ENCODE data around the gene SLC26A8.
"Not testable (repeated sequence)": the region's sequence is repeated elsewhere in the genome, so short reads cannot be mapped to it uniquely, and the experiment has no call there.

Gene SLC26A8

DNA sequence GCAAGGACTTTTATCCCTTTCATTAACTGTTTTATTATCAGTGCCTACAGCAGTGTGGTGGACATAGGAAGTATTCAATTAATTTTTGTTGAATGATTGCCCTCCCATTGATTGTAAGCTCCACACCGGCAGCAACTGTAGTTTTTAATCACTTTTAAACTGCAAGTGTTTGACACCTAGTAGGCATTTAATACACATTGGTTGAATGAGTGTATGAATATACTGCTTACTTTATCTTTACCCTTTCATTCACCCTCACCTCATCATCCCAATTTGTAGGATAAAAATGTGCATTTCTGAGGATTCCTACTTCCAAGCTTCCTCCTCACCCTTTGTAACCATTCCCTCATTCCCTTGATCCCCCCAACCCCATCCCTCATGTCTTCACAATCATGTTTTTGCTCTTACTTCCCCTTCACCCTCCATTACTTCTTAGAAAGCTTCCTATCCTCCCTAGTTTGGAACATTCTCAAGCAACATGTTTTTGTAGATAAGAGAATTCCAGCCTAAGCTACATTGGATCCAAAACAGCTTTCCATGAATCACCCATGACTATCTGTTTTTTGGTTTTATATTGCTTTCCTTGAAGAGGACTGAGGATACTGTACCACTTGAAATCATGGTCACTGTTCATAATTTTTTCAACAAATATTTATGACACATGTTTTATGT is 955 bp upstream of the SLC26A8 start:
- H3K36me3 ChIP-seq (ENCODE audit: control insufficient read depth in 5 of 5, insufficient read depth in 5 of 5, low read length in 5 of 5) = no peaks in the 10 kb centered on the region
- H3K9ac ChIP-seq (ENCODE audit: low read length in 5 of 5) = no peak overlapping the region
- H3K9me3 ChIP-seq (ENCODE audit: control insufficient read depth in 5 of 5, low read length in 5 of 5) = no peaks in the 10 kb centered on the region
- no peak overlapping the region for H3K27ac ChIP-seq (ENCODE audit: low read depth, low read length)
- peaks cover 6 to 26% (median 12%) of the 10 kb centered on the region in 5 donors for H3K4me1 ChIP-seq (ENCODE audit: control insufficient read depth in 5 of 5, insufficient read depth in 5 of 5, low read length in 5 of 5)
- H3K4me3 ChIP-seq (ENCODE audit: low read depth in 1 of 5, low read length in 5 of 5) = no peak overlapping the region
- peaks cover 0 to 17% (median 13%) of the 10 kb centered on the region in 5 donors for H3K27me3 ChIP-seq (ENCODE audit: control insufficient read depth in 5 of 5, insufficient read depth in 4 of 5, low read length in 5 of 5)

DNA sequence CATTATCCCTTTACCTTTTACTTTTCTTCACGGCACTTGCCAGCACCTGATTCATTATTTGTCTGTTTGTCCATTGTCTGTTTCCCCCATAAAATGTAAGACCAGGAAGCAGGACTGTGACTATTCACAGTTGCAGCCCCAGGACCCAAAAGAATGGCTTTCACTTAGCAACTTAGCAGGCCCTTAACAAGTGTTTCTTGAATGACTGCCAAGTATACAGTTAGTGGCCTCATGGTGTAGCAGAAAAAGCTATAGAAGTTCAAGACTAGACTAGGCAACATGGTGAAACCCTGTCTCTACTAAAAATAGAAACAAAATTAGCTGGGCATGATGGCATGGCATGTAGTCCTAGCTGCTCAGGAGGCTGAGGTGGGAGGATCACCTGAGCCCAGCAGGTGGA is 4.3 kb downstream of the SLC26A8 start:
- H3K36me3 ChIP-seq (ENCODE audit: control insufficient read depth in 5 of 5, insufficient read depth in 5 of 5, low read length in 5 of 5) = no peaks in the 10 kb centered on the region
- no peak overlapping the region for H3K4me3 ChIP-seq (ENCODE audit: low read depth in 1 of 5, low read length in 5 of 5)
- H3K9ac ChIP-seq (ENCODE audit: low read length in 5 of 5) = no peak overlapping the region
- no peak overlapping the region for H3K27ac ChIP-seq (ENCODE audit: low read depth, low read length)
- peaks cover 0 to 15% (median 13%) of the 10 kb centered on the region in 5 donors for H3K27me3 ChIP-seq (ENCODE audit: control insufficient read depth in 5 of 5, insufficient read depth in 4 of 5, low read length in 5 of 5)
- H3K4me1 ChIP-seq (ENCODE audit: control insufficient read depth in 5 of 5, insufficient read depth in 5 of 5, low read length in 5 of 5) = peaks cover 0 to 12% (median 6%) of the 10 kb centered on the region in 5 donors
- H3K9me3 ChIP-seq (ENCODE audit: control insufficient read depth in 5 of 5, low read length in 5 of 5) = no peaks in the 10 kb centered on the region

DNA sequence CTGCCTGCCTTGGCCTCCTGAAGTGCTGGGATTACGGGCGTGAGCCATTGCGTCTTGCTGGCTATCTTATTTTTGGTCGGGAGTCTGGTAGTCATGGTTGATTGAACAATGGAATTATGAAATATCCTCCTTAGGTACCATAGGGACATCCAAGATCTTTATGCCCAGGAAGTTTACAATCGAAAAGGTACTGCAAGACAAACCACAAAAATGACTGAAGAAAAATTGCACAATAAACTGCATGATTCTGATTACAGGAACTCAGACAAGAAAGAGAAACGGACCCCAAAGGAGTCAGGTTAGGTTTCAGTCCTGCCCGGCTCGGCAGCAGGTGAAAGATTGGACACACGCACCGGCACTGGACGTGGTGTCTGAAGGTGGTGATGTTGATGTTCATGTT is 5.3 kb downstream of the SLC26A8 start:
- no peaks in the 10 kb centered on the region for H3K9me3 ChIP-seq (ENCODE audit: control insufficient read depth in 5 of 5, low read length in 5 of 5)
- no peaks in the 10 kb centered on the region for H3K36me3 ChIP-seq (ENCODE audit: control insufficient read depth in 5 of 5, insufficient read depth in 5 of 5, low read length in 5 of 5)
- no peak overlapping the region for H3K9ac ChIP-seq (ENCODE audit: low read length in 5 of 5)
- peaks cover 0 to 9% (median 5%) of the 10 kb centered on the region in 5 donors for H3K4me1 ChIP-seq (ENCODE audit: control insufficient read depth in 5 of 5, insufficient read depth in 5 of 5, low read length in 5 of 5)
- peaks cover 0 to 7% (median 6%) of the 10 kb centered on the region in 5 donors for H3K27me3 ChIP-seq (ENCODE audit: control insufficient read depth in 5 of 5, insufficient read depth in 4 of 5, low read length in 5 of 5)
- H3K4me3 ChIP-seq (ENCODE audit: low read depth in 1 of 5, low read length in 5 of 5) = no peak overlapping the region
- H3K27ac ChIP-seq (ENCODE audit: low read depth, low read length) = no peak overlapping the region

DNA sequence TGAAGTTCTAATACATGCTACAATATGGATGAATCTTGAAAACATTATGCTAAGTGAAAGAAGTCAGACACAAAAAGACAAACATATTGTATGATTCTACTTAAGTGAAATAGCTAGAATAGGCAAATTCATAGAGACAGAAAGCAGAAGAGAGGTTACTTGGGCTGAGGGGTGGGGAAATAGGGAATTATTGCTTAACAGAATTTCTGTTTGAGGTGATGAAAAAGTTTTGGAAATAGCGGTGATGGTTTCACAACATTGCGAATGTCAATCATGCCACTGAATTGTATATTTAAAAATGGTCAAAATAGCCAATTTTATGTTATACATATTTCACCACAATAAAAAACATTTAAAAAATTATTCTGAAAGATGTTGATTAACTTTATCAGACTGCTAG is 6.1 kb downstream of the SLC26A8 start:
- Histone ChIP-seq H3K9ac (ENCODE audit: low read length in 5 of 5) (no peak overlapping the region), H3K9me3 (ENCODE audit: control insufficient read depth in 5 of 5, low read length in 5 of 5) (no peaks in the 10 kb centered on the region), H3K36me3 (ENCODE audit: control insufficient read depth in 5 of 5, insufficient read depth in 5 of 5, low read length in 5 of 5) (no peaks in the 10 kb centered on the region), H3K4me3 (ENCODE audit: low read depth in 1 of 5, low read length in 5 of 5) (no peak overlapping the region), H3K4me1 (ENCODE audit: control insufficient read depth in 5 of 5, insufficient read depth in 5 of 5, low read length in 5 of 5) (peaks cover 0 to 9% (median 4%) of the 10 kb centered on the region in 5 donors), H3K27ac (ENCODE audit: low read depth, low read length) (no peak overlapping the region), H3K27me3 (ENCODE audit: control insufficient read depth in 5 of 5, insufficient read depth in 4 of 5, low read length in 5 of 5) (no peaks in the 10 kb centered on the region)

DNA sequence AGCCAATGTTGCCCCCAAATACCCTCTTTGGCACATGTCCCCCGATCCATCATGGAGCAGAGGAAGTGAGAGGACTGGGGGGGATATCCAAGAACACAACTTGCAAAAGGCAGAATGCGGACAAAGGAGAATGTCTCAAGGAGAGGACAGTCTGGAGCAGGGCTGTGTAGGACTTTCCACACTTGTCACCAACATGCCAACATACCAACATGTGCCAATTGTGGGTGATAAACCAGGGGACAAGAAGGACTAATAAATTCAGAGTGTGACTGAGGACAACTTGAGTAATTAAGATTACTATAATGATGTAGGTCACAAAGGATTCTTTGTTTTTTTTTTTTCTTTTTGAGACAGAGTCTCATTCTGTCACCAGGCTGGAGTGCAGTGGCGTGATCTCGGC is 8.8 kb downstream of the SLC26A8 start:
- peaks cover 0 to 9% (median 4%) of the 10 kb centered on the region in 5 donors for H3K4me1 ChIP-seq (ENCODE audit: control insufficient read depth in 5 of 5, insufficient read depth in 5 of 5, low read length in 5 of 5)
- H3K9me3 ChIP-seq (ENCODE audit: control insufficient read depth in 5 of 5, low read length in 5 of 5) = no peaks in the 10 kb centered on the region
- H3K36me3 ChIP-seq (ENCODE audit: control insufficient read depth in 5 of 5, insufficient read depth in 5 of 5, low read length in 5 of 5) = no peaks in the 10 kb centered on the region
- H3K4me3 ChIP-seq (ENCODE audit: low read depth in 1 of 5, low read length in 5 of 5) = no peak overlapping the region
- no peak overlapping the region for H3K9ac ChIP-seq (ENCODE audit: low read length in 5 of 5)
- no peak overlapping the region for H3K27ac ChIP-seq (ENCODE audit: low read depth, low read length)
- H3K27me3 ChIP-seq (ENCODE audit: control insufficient read depth in 5 of 5, insufficient read depth in 4 of 5, low read length in 5 of 5) = no peaks in the 10 kb centered on the region

DNA sequence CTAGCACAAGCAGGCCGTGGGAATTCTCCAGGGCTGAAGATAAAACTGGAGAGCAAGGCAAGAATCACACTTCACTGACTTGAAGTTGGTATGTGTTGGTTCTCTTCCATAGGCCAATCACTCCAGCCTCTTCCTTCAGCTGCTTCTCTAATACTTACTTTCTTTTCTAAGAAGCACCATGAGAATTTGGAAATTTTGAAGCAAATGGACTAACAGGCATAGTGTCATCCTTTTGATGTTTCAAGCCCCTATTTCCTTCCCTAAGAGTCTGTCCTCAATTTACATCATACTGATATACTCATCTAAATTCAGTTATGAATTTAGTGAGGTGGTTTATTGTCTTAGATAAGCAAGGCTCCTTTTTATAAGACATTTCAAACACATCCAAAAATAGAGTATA is 24.0 kb downstream of the SLC26A8 start:
- no peak overlapping the region for H3K4me3 ChIP-seq (ENCODE audit: low read depth in 1 of 5, low read length in 5 of 5)
- no peak overlapping the region for H3K27ac ChIP-seq (ENCODE audit: low read depth, low read length)
- H3K27me3 ChIP-seq (ENCODE audit: control insufficient read depth in 5 of 5, insufficient read depth in 4 of 5, low read length in 5 of 5) = no peaks in the 10 kb centered on the region
- no peaks in the 10 kb centered on the region for H3K36me3 ChIP-seq (ENCODE audit: control insufficient read depth in 5 of 5, insufficient read depth in 5 of 5, low read length in 5 of 5)
- H3K9me3 ChIP-seq (ENCODE audit: control insufficient read depth in 5 of 5, low read length in 5 of 5) = no peaks in the 10 kb centered on the region
- H3K4me1 ChIP-seq (ENCODE audit: control insufficient read depth in 5 of 5, insufficient read depth in 5 of 5, low read length in 5 of 5) = no peaks in the 10 kb centered on the region
- H3K9ac ChIP-seq (ENCODE audit: low read length in 5 of 5) = no peak overlapping the region

DNA sequence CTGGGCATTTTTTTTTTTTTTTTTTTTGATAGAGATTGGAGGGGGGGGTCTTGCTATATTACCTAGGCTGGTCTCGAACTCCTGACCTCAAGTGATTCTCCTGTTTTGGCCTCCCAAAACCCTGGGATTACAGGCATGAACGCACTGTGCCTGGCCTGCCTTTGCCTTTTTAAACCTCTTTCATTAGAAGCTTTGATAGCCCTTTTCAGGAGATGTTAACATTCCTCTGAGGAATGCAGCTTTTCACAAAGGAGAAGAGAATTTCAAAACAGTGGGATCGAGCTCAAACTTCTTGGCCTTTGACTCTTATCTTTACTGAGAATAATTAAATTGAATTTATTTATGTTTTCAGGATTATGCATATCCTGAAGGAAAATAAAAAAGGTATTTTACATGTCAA is 31.3 kb downstream of the SLC26A8 start:
- no peaks in the 10 kb centered on the region for H3K9me3 ChIP-seq (ENCODE audit: control insufficient read depth in 5 of 5, low read length in 5 of 5)
- no peaks in the 10 kb centered on the region for H3K27me3 ChIP-seq (ENCODE audit: control insufficient read depth in 5 of 5, insufficient read depth in 4 of 5, low read length in 5 of 5)
- H3K27ac ChIP-seq (ENCODE audit: low read depth, low read length) = no peak overlapping the region
- no peak overlapping the region for H3K9ac ChIP-seq (ENCODE audit: low read length in 5 of 5)
- no peaks in the 10 kb centered on the region for H3K4me1 ChIP-seq (ENCODE audit: control insufficient read depth in 5 of 5, insufficient read depth in 5 of 5, low read length in 5 of 5)
- no peak overlapping the region for H3K4me3 ChIP-seq (ENCODE audit: low read depth in 1 of 5, low read length in 5 of 5)
- H3K36me3 ChIP-seq (ENCODE audit: control insufficient read depth in 5 of 5, insufficient read depth in 5 of 5, low read length in 5 of 5) = no peaks in the 10 kb centered on the region

DNA sequence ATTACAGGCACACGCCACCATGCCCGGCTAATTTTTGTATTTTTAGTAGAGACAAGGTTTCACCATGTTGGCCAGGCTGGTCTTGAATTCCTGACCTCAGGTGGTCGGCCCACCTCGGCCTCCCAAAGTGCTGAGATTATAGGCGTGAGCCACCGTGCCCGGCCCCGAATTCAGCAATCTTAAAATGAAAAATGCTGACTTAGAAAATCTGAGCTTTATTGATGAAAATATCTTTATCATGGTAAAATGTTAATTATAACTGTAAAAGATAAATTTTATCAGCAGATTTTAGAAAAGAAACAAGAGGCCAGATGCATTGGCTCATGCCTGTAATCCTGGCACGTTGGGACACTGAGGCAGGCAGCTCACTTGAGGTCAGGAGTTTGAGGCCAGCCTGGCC is 36.4 kb downstream of the SLC26A8 start:
- not testable (repeated sequence) for H3K36me3 ChIP-seq (ENCODE audit: control insufficient read depth in 5 of 5, insufficient read depth in 5 of 5, low read length in 5 of 5); H3K9me3 ChIP-seq (ENCODE audit: control insufficient read depth in 5 of 5, low read length in 5 of 5); H3K9ac ChIP-seq (ENCODE audit: low read length in 5 of 5); H3K4me3 ChIP-seq (ENCODE audit: low read depth in 1 of 5, low read length in 5 of 5); H3K27ac ChIP-seq (ENCODE audit: low read depth, low read length); H3K4me1 ChIP-seq (ENCODE audit: control insufficient read depth in 5 of 5, insufficient read depth in 5 of 5, low read length in 5 of 5); H3K27me3 ChIP-seq (ENCODE audit: control insufficient read depth in 5 of 5, insufficient read depth in 4 of 5, low read length in 5 of 5)

DNA sequence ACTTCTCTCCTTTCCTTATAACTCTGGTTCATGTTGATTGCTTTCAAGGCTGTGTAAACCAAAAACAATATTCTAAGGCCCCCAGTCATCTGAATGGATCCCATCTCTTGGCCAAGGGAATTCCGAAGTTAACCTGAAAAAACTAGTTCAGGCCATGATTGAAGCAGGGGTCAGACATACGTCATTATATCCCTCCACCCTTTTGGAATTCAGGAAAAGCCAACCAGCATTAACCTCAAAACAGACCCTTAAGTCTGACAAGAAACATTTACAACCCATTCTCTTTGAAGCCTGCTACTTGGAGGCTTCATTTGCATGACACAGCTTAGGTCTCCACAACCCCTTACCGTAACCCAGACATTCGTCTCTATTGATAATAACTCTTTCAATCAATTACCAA is 39.7 kb downstream of the SLC26A8 start:
- Histone ChIP-seq H3K27me3 (ENCODE audit: control insufficient read depth in 5 of 5, insufficient read depth in 4 of 5, low read length in 5 of 5) (no peaks in the 10 kb centered on the region), H3K9me3 (ENCODE audit: control insufficient read depth in 5 of 5, low read length in 5 of 5) (no peaks in the 10 kb centered on the region), H3K27ac (ENCODE audit: low read depth, low read length) (no peak overlapping the region), H3K36me3 (ENCODE audit: control insufficient read depth in 5 of 5, insufficient read depth in 5 of 5, low read length in 5 of 5) (no peaks in the 10 kb centered on the region), H3K9ac (ENCODE audit: low read length in 5 of 5) (no peak overlapping the region), H3K4me1 (ENCODE audit: control insufficient read depth in 5 of 5, insufficient read depth in 5 of 5, low read length in 5 of 5) (no peaks in the 10 kb centered on the region), H3K4me3 (ENCODE audit: low read depth in 1 of 5, low read length in 5 of 5) (no peak overlapping the region)

DNA sequence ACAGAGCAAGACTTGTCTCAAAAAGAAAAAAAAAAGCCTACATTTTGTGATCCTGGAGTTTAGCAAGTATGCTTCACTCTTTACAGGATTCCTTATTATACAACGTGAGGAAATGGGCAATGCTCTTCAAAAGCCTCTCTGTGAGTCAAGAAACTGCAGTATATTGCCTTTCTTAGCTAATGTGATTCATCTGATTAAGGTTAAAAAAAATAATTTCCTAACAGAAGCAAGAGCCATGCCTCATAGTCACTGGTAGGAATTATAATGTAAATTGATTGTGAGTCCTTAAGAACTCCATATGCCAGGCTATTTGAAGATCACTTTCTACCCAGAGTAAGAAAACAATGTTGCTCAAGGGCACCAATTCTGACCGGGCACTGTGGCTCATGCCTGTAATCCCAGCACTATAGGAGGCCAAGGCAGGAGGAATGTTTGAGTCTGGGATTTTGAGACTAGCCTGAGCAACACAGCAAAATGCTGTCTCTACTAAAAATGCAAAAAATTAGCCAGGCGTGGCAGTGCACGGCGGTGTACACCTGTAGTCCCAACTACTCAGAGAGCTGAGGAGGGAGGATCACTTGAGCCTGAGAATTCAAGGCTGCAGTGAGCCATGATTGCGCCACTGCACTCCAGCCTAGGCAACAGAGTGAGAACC is 43.3 kb downstream of the SLC26A8 start:
- Histone ChIP-seq H3K27me3 (ENCODE audit: control insufficient read depth in 5 of 5, insufficient read depth in 4 of 5, low read length in 5 of 5) (no peaks in the 10 kb centered on the region), H3K36me3 (ENCODE audit: control insufficient read depth in 5 of 5, insufficient read depth in 5 of 5, low read length in 5 of 5) (no peaks in the 10 kb centered on the region), H3K27ac (ENCODE audit: low read depth, low read length) (no peak overlapping the region), H3K4me3 (ENCODE audit: low read depth in 1 of 5, low read length in 5 of 5) (no peak overlapping the region), H3K9ac (ENCODE audit: low read length in 5 of 5) (no peak overlapping the region), H3K4me1 (ENCODE audit: control insufficient read depth in 5 of 5, insufficient read depth in 5 of 5, low read length in 5 of 5) (peaks cover 0 to 7% (median 3%) of the 10 kb centered on the region in 5 donors), H3K9me3 (ENCODE audit: control insufficient read depth in 5 of 5, low read length in 5 of 5) (no peaks in the 10 kb centered on the region)

Data from subcutaneous abdominal adipose tissue (tissue), 5 donors.